PC-9 (cell line): ENCODE measurements around the gene ERAS.

Experiments
- EZH2 ChIP-seq: fragments of 200-600 bp; sonication (generic); IDR thresholded peaks from 2 replicates; pipeline ENCODE4 v1.8.0; 2017; ENCODE audit warnings: antibody characterized with exemption, low read depth
- TF ChIP-seq, protein P1 (sequence below): fragments of 200-600 bp; sonication (generic); conservative IDR thresholded peaks from 2 replicates; pipeline ENCODE4 v1.6.1; 2017; ENCODE audit warnings: mixed run types, antibody characterized with exemption, mild to moderate bottlenecking, moderate library complexity

- TF ChIP-seq, protein P1, sequence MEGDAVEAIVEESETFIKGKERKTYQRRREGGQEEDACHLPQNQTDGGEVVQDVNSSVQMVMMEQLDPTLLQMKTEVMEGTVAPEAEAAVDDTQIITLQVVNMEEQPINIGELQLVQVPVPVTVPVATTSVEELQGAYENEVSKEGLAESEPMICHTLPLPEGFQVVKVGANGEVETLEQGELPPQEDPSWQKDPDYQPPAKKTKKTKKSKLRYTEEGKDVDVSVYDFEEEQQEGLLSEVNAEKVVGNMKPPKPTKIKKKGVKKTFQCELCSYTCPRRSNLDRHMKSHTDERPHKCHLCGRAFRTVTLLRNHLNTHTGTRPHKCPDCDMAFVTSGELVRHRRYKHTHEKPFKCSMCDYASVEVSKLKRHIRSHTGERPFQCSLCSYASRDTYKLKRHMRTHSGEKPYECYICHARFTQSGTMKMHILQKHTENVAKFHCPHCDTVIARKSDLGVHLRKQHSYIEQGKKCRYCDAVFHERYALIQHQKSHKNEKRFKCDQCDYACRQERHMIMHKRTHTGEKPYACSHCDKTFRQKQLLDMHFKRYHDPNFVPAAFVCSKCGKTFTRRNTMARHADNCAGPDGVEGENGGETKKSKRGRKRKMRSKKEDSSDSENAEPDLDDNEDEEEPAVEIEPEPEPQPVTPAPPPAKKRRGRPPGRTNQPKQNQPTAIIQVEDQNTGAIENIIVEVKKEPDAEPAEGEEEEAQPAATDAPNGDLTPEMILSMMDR, result no peak
- TF ChIP-seq EZH2, result no peak
These were observed 10.1 kb upstream of the ERAS start for GRCh38 chrX:48816014-48816810.
